ENCODE results near the gene CDC14A.
"Not testable (repeated sequence)": the region's sequence is repeated elsewhere in the genome, so short reads cannot be mapped to it uniquely, and the experiment has no call there.

- not testable (repeated sequence) for TF ChIP-seq CTCF (conservative IDR thresholded peaks at IDR 0.05; ENCODE audit: low read depth, low read length); EZH2 (IDR thresholded peaks at IDR 0.05; ENCODE audit: borderline replicate concordance, low read depth, low read length, poor library complexity, severe bottlenecking)
These were observed 21.2 kb upstream of the CDC14A start for GRCh38 chr1:100331146-100331545.
